BLaER1 (cell line): Measurements from ENCODE around the gene DLG2.

ENCODE experiments used
- H3K27ac ChIP-seq: shearing (Covaris generic); formaldehyde crosslinking; 2 replicates; pipeline ENCODE4 v1.8.1; 2022
- H3K27me3 ChIP-seq: shearing (Covaris generic); formaldehyde crosslinking; 2 replicates; pipeline ENCODE4 v1.8.1; 2022
- H3K36me3 ChIP-seq: shearing (Covaris generic); formaldehyde crosslinking; 2 replicates; pipeline ENCODE4 v1.8.1; 2022
- H3K4me1 ChIP-seq: shearing (Covaris generic); formaldehyde crosslinking; 2 replicates; pipeline ENCODE4 v1.8.1; 2022
- H3K4me2 ChIP-seq: shearing (Covaris generic); formaldehyde crosslinking; 2 replicates; pipeline ENCODE4 v1.8.1; 2022
- H3K4me3 ChIP-seq: shearing (Covaris generic); formaldehyde crosslinking; 2 replicates; pipeline ENCODE4 v1.8.1; 2022
- H3K9ac ChIP-seq: shearing (Covaris generic); formaldehyde crosslinking; 2 replicates; pipeline ENCODE4 v1.8.1; 2022
- H3K9me3 ChIP-seq: shearing (Covaris generic); formaldehyde crosslinking; 2 replicates; pipeline ENCODE4 v1.8.1; 2022
- H4K20me1 ChIP-seq: shearing (Covaris generic); formaldehyde crosslinking; 2 replicates; pipeline ENCODE4 v1.8.1; 2022
- Cebpa-rat ChIP-seq: shearing (Covaris generic); IDR thresholded peaks from 2 replicates; pipeline ENCODE4 v1.8.1; 2022

DLG2 gene

DNA sequence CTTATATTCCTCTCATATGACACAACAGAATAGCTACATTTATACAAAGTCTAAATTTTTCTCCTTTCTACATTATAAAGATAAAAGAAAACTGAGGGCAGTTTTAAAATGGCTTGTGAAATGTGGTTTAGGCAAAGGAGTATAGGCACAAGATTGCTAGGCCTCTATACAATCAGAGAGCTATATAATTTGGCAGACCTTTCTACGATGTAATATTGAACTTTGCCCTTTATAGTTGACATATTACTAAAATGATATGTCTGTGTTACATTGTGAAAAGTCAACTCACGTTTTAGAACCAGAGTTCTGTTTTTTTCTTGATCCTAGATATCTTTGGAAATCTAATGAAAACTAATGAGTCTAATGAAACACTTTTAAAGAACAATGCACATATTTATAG is 430.2 kb downstream of the DLG2 start:
- no peaks in the 10 kb centered on the region for H3K4me1 ChIP-seq
- peaks cover 20% of the 10 kb centered on the region for H3K9me3 ChIP-seq
- H3K4me2 ChIP-seq, result no peak overlapping the region
- no peak overlapping the region for H3K9ac ChIP-seq
- no peaks in the 10 kb centered on the region for H3K27me3 ChIP-seq
- no peaks in the 10 kb centered on the region for H3K36me3 ChIP-seq
- H4K20me1 ChIP-seq, result no peaks in the 10 kb centered on the region
- no peak overlapping the region for H3K4me3 ChIP-seq
- TF ChIP-seq Cebpa-rat, result no peak
- H3K27ac ChIP-seq, result no peak overlapping the region

DNA sequence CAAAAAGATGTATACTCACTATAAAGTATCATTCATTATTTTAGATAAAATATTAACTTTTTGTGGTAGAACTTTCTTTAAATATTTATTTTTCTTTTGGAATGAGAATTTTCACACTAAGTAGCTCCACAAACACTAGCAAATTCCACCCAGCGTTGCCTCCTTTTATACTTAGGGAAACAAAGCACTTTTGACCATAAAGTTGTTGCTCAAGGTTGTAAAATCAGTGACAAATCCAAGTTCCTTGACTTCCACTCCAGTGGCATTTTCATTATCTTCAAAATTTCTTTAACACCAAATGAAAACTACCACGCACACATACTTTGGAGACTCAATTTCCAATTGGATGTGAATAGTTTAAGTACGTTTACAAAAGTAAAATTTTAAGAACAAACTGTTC is 431.2 kb downstream of the DLG2 start:
- no peaks in the 10 kb centered on the region for H3K27me3 ChIP-seq
- H3K36me3 ChIP-seq, result no peaks in the 10 kb centered on the region
- no peak for TF ChIP-seq Cebpa-rat
- H3K27ac ChIP-seq, result no peak overlapping the region
- no peak overlapping the region for H3K4me3 ChIP-seq
- H3K9me3 ChIP-seq, result peaks cover 12% of the 10 kb centered on the region
- H3K4me1 ChIP-seq, result no peaks in the 10 kb centered on the region
- no peaks in the 10 kb centered on the region for H4K20me1 ChIP-seq
- H3K4me2 ChIP-seq, result no peak overlapping the region
- no peak overlapping the region for H3K9ac ChIP-seq

DNA sequence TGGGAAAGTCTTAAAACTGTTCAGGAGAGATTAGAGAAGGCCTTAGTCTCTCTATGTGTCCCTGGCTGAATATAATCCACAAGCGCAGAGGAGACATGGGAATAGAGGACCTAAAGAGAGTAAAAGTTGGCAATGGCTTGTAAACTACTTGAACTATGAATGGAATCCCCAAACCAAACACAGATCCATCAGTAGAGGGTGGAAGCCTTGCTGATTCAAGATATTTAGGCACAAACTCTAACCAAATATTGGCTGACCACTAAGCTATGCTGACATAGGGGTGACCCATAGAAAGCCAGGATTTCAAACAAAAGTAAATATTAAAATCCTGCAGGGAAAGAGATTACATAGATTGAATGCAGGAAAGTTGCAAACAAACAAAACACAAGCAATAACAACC is 439.2 kb downstream of the DLG2 start:
- no peak overlapping the region for H3K4me2 ChIP-seq
- no peaks in the 10 kb centered on the region for H3K4me1 ChIP-seq
- H3K36me3 ChIP-seq, result no peaks in the 10 kb centered on the region
- H3K9ac ChIP-seq, result no peak overlapping the region
- H3K27ac ChIP-seq, result no peak overlapping the region
- no peak overlapping the region for H3K4me3 ChIP-seq
- no peak for TF ChIP-seq Cebpa-rat
- H3K27me3 ChIP-seq, result no peaks in the 10 kb centered on the region
- no peaks in the 10 kb centered on the region for H3K9me3 ChIP-seq
- no peaks in the 10 kb centered on the region for H4K20me1 ChIP-seq

DNA sequence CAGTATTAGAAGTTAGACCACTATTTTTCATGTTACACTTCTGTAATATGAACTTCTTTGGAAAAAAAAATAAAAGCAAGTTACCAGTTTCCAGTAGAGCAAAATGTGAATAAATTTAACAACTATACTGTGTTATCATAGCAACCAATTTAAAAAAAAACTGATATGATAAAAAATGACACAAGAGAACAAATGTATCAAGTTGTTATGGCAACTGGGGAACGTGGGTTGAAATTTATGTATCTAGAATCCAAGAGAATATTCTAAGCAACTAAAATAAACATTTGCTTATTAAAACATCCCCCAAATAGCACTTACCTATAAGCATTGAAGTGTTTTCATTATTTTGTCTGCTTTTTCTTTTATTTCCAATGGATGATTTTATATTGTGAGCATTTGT is 442.4 kb downstream of the DLG2 start:
- H3K27me3 ChIP-seq, result no peaks in the 10 kb centered on the region
- no peak overlapping the region for H3K4me3 ChIP-seq
- no peak overlapping the region for H3K4me2 ChIP-seq
- TF ChIP-seq Cebpa-rat, result no peak
- no peak overlapping the region for H3K9ac ChIP-seq
- H4K20me1 ChIP-seq, result no peaks in the 10 kb centered on the region
- H3K27ac ChIP-seq, result no peak overlapping the region
- no peaks in the 10 kb centered on the region for H3K9me3 ChIP-seq
- no peaks in the 10 kb centered on the region for H3K36me3 ChIP-seq
- no peaks in the 10 kb centered on the region for H3K4me1 ChIP-seq

DNA sequence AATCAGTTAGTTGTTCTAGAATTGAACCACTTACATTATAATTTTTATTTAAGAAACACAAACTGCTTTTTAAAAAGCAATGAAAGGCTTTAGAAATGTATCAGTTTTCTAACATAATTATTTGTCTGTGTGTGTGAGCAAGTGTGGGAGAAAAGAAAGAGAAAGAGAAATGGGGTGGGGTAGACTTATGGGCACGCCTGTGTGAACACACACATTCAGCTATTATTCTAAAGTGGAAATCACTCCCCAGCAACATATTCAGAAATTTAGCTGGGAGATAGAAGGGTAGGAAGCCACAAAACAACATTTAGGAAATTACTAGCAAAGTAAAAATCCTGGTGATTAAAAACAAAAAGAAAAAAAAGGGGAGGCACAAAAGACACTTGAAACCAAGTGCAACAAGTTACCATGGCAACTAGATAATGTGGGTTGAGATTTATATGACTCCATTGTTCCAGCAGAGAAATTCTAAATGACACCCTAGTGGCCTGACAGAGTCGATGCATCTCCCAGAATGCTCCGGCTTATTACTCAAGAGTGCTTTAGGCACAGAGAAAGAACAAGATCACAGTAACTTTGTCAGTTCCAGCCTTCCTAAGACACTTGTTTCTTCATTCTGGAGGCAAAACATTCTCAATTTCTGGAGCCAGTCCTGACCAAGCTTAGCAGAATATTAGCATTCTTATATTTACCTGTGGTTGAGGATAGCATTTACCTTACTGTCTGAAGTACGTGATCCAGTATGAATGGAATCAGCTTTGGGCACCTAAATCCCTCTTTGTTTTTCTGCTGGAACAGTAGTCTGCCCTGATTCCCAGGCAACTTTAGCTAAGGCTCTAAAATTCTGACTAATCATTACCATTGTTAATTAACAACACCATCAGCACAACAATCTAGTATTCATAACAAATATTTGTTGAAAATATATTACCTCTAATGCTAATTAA is 444.4 kb downstream of the DLG2 start:
- TF ChIP-seq Cebpa-rat, result no peak

DNA sequence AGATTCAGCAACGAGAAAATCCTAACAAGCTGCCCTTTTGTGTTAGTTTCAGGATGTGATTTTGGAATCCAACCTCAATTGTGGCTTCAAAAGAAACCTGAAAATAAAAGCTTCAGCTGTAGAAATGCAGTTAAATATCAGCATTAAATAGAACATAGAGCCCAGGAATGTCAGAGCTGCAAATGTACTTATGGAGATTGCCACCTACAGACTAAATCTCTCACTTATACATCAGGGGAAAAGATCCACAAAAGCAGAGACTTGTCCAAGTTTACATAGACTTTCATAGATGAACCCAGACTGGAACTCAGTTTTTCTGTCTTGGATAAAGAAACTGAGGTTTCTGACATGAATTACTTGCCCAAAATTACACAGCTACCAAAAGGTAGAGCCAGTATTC is 446.6 kb downstream of the DLG2 start:
- Histone ChIP-seq H3K36me3 (no peaks in the 10 kb centered on the region), H3K27ac (no peak overlapping the region), H4K20me1 (no peaks in the 10 kb centered on the region), H3K27me3 (no peaks in the 10 kb centered on the region), H3K9me3 (0 out of 2 replicates have a peak, but pooled peaks cover 5% of the 10 kb centered on the region), H3K9ac (no peak overlapping the region), H3K4me1 (no peaks in the 10 kb centered on the region), H3K4me3 (no peak overlapping the region), H3K4me2 (no peak overlapping the region)
- no peak for TF ChIP-seq Cebpa-rat

More for the DNA sequence above, 444.4 kb downstream of the DLG2 start:
- no peaks in the 10 kb centered on the region for H3K4me1 ChIP-seq
- H3K27me3 ChIP-seq, result no peaks in the 10 kb centered on the region
- no peak overlapping the region for H3K4me2 ChIP-seq
- no peak overlapping the region for H3K9ac ChIP-seq
- no peaks in the 10 kb centered on the region for H3K36me3 ChIP-seq
- H3K4me3 ChIP-seq, result no peak overlapping the region
- H3K27ac ChIP-seq, result no peak overlapping the region
- no peaks in the 10 kb centered on the region for H3K9me3 ChIP-seq
- H4K20me1 ChIP-seq, result no peaks in the 10 kb centered on the region

DNA sequence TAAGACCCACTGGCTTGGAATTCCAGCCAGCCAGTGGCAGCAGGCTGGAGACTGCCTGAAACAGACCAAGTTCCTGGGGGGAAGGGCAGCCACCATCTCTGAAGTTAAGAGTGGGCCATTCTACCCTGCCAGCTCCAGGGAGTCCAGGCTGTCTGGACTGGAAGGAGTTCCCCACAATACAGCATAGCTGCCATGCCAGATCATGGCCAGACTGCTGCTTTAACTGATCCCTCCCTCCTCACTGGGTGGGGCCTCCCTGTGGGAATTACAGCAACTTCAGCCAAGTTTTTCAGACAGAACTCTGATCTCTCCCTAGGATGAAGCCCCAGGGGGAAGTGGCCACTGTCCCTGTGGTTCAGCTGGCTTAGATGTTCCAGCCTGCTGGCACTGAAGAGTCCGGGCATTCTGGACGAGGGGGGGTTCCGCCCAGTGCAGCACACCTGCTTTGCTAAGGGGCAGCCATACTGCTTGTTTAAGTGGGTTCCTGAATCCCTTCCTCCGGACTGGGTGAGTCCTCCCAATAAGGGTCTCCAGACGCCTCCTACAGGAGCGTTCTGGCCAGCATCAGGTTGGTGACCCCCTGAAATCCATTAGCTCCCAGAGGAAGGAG is 455.4 kb downstream of the DLG2 start:
- Histone ChIP-seq H3K36me3 (no peaks in the 10 kb centered on the region), H3K4me2 (no peak overlapping the region), H3K9ac (no peak overlapping the region), H3K4me3 (no peak overlapping the region), H3K27ac (no peak overlapping the region), H3K27me3 (no peaks in the 10 kb centered on the region), H4K20me1 (no peaks in the 10 kb centered on the region), H3K4me1 (no peaks in the 10 kb centered on the region), H3K9me3 (0 out of 2 replicates have a peak, but pooled peaks cover 5% of the 10 kb centered on the region)
- TF ChIP-seq Cebpa-rat, result no peak

DNA sequence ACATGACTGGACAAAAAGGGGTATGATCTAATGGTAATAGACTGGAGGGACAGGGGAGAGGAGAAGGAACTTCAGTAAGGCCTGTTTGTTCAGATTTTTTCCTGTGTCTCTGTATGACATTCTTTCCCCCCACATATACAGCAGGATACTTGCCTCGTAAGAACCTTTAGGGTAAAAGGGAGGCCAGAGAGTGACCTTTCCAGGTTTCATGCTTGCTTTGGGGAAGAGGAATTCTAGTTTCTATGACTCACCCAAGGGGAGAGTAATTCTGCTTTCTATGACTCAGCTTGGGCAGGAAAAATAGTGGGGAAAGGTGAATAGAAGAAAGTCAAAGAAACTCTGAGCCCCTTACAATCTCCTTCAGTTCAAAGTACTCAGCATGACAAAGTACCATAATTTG is 457.0 kb downstream of the DLG2 start:
- H3K4me3 ChIP-seq, result no peak overlapping the region
- no peaks in the 10 kb centered on the region for H3K9me3 ChIP-seq
- no peak overlapping the region for H3K4me2 ChIP-seq
- no peaks in the 10 kb centered on the region for H3K4me1 ChIP-seq
- TF ChIP-seq Cebpa-rat, result no peak
- H3K9ac ChIP-seq, result no peak overlapping the region
- H3K27ac ChIP-seq, result no peak overlapping the region
- H3K36me3 ChIP-seq, result no peaks in the 10 kb centered on the region
- H3K27me3 ChIP-seq, result no peaks in the 10 kb centered on the region
- no peaks in the 10 kb centered on the region for H4K20me1 ChIP-seq

DNA sequence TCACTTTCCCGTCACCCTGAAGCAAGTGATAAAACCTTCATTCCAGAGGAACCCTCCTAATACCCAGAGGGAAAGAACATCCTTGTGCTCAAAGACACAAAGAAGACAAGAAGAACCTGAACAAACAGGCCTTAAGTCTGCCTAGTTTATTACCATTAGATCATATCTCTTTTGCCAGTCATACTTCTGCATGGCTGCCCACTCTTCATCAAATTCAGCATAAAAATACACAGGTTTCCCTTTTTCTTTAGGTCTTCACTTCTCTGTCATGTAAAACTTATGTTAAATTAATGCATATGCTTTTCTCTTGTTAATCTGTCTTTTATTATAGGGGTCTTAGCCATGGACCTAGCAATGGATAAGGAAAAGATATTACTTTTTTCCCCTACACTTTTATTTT is 459.7 kb downstream of the DLG2 start:
- H3K9ac ChIP-seq, result no peak overlapping the region
- no peaks in the 10 kb centered on the region for H3K9me3 ChIP-seq
- H3K4me2 ChIP-seq, result no peak overlapping the region
- TF ChIP-seq Cebpa-rat, result no peak
- no peaks in the 10 kb centered on the region for H4K20me1 ChIP-seq
- no peaks in the 10 kb centered on the region for H3K4me1 ChIP-seq
- no peak overlapping the region for H3K27ac ChIP-seq
- H3K27me3 ChIP-seq, result no peaks in the 10 kb centered on the region
- no peak overlapping the region for H3K4me3 ChIP-seq
- no peaks in the 10 kb centered on the region for H3K36me3 ChIP-seq

DNA sequence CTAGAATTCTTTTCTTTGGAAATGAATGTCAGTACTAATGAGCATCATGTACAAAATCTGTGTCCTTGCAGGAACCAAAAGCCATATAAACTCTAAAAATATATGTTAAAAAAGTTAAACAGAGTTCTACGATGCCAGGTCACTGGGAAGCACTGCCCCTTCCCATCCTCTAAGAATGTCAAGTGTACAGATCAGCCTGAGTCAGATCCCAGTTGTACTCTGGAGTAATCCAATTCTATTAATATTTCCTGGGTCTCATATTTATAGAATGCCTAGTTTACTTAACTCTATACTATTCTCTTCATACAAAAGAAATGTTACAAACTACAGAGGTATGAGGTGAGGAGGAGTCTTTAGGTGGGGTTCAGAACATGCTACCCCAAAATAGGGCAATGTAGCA is 460.1 kb downstream of the DLG2 start:
- no peaks in the 10 kb centered on the region for H3K9me3 ChIP-seq
- no peaks in the 10 kb centered on the region for H3K4me1 ChIP-seq
- TF ChIP-seq Cebpa-rat, result no peak
- H3K27ac ChIP-seq, result no peak overlapping the region
- H3K4me3 ChIP-seq, result no peak overlapping the region
- H4K20me1 ChIP-seq, result no peaks in the 10 kb centered on the region
- no peak overlapping the region for H3K4me2 ChIP-seq
- H3K36me3 ChIP-seq, result no peaks in the 10 kb centered on the region
- no peaks in the 10 kb centered on the region for H3K27me3 ChIP-seq
- no peak overlapping the region for H3K9ac ChIP-seq
